GM19397 (cell line): Measurements from ENCODE around the gene OBSCN.

Experiments used
- ATAC-seq: cut with Tn5 transposase; IDR thresholded peaks from one replicate; pipeline ENCODE4 v1.9.1; 2021; ENCODE audit warnings: mild to moderate bottlenecking, moderate library complexity; ENCODE audit not compliant: unreplicated experiment

OBSCN gene

DNA sequence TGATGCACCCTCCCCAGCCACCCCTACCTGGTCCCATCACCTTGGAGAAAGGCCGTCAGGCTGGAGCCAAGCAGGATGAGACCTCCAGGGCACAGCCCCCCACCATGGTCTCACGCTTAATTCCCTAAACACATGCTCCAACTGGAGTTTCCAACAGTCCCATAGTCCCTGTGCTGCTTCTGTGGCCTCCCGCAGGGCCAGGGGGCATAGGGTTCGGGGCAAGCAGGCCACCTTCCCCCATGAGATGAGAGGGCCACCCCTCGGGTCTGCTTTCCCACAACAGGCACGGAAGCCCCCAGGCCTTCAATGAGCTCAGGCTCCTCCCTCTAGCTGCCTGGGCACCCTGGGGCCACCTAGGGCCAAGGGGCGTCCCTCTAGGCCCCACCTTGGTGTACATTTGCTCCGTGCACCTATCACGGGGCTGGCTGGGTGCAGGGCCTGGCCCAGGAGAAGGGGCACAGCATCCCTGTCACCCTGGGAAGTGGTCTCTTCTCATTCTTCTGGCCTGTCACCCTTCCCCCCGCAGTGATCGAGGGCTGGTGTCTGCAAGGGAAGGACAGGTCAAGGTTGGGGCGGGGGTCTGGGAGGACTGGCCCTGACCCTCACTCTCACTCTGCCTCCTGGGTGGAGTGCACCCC, 156.3 kb downstream of the OBSCN start:
- ATAC-seq, result no peak

DNA sequence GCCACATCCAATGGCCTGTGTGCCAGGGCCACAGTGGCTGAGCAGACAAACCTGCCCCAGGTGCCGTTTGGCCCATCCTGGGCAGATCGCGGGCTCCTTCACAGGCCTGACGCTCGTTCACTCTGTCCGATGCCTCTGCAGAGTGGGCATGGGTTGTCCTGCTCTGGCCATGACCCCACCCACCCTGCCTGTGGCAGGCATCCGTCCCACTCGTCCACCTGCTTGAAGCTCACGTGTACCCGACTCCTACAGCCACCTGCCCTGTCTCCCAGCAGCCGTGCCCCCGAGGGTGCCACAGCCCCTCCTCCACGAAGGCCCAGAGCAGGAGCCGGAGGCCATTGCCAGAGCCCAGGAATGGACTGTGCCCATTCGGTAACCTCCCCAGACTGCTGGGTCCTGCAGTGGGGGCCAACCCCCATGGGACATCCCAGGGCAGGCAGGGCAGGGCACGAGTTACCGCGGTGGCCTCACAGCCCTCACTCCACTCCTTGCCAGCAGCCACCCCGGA, 156.9 kb downstream of the OBSCN start:
- ATAC-seq, result no peak

DNA sequence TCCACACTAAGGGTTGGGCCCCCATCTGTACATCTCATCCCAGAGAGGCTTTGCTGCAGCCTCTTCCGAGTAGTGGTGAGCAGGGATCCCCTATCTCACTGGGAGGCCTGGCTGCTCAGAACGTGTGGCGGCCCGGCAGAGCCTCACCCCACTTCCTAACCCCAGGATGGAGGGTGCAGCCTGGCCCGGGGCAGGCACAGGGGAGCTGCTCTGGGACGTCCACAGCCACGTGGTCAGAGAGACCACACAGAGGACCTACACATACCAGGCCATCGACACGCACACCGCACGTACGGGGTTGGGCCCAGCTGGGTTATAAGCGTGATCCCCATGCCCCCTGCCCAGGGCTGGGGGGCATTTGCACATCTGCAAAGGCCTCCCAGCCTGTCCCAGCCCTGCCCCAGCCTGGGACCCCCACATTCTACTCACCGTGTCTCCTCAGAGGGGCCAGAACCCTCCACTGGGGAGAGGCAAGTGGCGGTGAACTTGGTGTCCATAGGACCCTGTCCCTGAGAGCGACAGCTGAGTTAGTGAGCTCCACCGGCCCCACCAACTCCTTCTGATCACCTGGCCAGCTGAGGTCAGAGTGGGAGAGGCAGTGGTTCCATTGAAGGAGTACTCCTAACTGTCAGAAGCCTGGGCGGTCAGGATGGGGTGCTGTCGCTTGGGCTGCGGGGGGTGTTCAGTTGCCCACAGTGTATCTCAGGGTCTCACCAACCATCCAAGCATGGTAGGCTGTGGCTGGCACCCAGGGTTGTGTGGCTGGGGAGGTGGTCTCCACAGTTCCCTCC, 157.6 kb downstream of the OBSCN start:
- no peak for ATAC-seq

DNA sequence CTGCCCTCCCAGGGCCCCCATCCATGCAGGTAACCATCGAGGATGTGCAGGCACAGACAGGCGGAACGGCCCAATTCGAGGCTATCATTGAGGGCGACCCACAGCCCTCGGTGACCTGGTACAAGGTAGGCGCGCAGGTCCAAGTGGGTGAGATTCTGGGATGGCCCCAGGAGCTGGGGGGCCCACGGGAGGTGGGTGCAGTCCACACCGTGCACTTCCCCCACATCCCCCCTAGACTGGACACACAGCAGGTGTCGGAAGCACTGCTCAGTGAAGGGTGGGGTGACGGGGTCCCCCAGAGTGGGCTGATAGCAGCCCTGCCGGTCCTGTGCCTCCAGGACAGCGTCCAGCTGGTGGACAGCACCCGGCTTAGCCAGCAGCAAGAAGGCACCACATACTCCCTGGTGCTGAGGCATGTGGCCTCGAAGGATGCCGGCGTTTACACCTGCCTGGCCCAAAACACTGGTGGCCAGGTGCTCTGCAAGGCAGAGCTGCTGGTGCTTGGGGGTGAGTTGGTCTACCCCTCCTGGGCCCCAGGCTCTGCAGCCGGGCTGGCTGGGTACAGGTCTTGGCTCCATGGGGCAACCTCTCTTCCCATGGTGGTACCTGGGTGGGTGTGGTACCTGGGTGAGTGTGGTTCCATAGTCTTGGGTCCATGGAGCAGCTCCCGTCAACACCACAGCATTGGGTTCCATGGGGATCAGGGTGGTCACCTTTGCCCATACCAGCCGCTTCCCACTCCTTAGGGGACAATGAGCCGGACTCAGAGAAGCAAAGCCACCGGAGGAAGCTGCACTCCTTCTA, 158.4 kb downstream of the OBSCN start:
- no peak for ATAC-seq

DNA sequence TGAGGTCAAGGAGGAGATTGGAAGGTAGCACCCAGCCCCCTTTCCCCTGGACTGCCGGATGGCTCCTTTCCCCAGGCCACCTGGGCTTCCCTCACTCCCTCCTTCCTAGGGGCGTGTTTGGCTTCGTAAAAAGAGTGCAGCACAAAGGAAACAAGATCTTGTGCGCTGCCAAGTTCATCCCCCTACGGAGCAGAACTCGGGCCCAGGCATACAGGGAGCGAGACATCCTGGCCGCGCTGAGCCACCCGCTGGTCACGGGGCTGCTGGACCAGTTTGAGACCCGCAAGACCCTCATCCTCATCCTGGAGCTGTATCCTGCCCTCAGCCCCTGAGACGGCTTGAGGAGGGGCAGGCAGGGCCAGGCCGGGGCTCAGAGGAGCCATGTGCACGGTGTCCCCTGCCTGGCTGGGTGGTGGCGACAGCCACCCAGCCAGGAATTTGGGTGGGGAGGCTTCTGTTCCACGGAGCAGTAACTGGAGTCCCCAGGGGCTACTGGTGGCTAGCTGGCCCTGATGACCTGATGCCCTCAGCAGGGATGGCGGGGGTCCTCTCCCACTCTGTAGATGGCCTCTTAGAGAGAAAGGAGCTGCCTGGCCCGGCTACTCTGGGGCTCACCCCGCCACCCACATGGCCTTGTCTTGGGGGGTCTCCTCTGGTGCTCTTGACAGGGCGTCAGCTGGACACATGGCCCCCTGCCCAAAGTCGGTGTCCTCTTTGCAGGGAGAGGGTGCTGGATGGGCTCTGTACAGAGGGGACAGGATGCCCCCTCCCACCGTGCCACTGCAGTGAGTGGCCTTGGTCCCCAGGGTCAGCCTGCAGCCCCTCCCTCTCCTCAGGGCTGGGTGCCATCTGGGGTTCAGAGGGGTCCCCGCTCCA, 159.3 kb downstream of the OBSCN start:
- ATAC-seq, result no peak

DNA sequence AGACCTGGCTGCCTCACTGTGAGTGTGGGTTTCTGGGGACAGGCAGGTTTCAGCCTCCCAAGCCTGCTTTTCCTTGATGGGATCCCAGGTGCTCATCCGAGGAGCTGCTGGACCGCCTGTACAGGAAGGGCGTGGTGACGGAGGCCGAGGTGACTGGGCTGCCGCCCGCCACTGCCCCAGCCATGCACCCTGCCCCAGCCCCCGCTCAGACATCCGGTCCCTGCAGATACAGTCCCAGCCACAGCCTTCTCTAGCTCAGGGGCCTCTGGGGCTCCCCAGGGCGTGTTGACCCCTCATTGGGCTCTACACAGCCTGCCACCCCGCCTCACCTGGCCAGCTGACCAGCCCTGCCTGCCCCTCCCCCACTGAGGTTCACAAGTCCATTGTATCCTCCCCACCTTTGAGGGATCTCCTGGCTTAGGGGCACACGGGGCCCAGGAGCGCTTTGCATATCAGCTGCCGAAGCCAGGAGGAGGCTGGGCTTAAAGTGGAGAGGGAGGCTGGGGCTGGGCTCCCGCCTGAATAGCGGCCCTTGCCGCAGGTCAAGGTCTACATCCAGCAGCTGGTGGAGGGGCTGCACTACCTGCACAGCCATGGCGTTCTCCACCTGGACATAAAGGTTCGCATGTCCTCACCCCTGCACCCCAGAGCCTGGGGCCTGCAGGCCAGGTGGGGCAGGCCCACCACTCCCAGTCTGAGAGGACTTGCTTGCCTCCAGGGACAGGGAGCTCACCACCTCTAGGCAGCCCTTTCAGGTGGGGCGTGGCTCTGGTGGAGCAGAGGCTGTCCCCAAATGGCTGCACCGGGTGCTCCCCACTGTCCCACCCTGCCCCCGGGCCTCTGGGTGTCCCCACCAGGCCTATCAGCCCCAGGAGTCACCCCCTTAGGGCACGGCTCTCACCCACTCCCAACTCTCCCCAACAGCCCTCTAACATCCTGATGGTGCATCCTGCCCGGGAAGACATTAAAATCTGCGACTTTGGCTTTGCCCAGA, 160.3 kb downstream of the OBSCN start:
- no peak for ATAC-seq

DNA sequence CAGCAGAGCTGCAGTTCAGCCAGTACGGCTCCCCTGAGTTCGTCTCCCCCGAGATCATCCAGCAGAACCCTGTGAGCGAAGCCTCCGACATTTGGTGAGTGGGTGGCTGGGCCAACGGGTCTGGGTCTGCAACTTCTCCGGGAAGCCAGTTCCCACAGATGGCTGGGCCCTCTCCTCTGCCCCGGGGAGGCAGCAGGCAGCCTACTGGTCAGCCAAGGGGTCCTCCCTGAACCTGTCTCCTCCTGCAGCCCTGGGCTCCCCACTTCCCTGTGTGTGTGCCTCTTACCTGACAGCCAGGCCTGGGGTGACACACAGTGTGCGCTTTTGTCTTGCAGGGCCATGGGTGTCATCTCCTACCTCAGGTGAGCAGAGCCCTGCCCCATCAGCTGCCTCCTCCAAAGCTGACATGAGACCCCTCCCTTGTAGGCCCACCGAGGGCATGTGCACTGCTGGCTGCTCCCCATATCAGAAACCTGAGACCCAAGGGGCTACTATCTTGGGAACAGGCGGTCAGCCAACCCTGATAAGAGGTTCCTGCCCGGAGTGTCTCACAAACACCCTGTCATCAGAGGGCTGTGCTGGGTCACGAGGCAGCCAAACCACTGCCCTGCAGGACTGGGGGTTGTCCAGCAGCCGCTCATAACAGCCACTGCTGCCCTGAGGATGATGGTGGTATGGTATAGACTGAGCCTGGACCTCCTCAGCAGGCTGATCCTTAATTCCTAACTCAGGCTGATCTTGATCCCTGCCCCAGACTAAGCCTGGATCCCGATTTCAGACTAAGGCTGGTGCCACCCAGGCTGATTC, 161.2 kb downstream of the OBSCN start:
- no peak for ATAC-seq

DNA sequence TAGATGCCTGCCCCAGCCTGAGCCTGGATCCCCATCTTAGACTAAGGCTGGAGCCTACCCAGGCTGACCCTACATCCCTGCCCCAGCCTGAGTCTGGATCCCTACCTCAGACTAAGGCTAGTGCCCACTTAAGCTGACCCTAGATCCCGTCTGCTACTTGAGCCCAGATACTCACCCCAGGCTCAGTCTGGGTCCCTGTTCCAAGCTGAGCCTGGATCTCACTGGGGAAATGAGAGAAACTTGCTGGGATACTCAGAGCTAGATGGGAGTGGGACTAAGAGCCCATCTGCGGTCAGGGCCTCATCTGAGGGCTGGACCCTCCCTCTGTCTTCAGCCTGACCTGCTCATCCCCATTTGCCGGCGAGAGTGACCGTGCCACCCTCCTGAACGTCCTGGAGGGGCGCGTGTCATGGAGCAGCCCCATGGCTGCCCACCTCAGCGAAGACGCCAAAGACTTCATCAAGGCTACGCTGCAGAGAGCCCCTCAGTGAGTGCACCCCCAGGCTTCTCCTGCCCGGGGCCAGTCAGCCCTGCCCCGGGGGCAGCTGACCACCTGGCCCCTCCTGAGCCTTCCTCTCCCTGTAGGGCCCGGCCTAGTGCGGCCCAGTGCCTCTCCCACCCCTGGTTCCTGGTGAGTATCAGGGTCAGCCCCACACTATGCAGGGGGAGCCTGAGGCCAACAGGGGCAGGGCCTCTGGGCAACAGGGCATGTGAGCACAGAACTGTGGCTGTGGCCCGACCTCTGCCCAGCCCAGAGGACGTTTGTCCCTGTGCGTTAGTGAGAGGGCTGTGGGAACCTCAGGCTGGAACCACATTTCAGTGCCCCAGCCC, 162.0 kb downstream of the OBSCN start:
- ATAC-seq, result no peak

DNA sequence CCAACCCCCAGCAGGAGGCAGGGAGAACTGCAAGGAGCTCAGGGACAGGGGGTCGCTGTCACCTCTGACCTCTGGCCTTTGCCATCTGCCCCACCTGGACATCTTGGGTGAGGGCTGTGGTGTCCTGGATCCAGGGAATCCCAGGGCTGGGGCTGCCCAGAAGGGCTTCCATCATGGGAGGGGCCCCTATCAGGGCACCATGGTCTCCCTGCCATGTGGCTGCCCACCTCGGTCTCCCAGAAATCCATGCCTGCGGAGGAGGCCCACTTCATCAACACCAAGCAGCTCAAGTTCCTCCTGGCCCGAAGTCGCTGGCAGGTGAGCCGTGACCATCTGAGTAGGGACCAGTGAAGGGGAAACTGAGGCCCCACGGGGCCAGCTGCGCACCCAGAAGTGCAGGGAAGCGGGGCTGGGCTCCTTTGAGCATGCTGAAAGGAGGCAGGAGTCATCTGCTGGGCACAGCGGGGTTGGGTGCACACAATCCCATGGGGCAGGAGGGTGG, 162.6 kb downstream of the OBSCN start:
- ATAC-seq, result no peak

DNA sequence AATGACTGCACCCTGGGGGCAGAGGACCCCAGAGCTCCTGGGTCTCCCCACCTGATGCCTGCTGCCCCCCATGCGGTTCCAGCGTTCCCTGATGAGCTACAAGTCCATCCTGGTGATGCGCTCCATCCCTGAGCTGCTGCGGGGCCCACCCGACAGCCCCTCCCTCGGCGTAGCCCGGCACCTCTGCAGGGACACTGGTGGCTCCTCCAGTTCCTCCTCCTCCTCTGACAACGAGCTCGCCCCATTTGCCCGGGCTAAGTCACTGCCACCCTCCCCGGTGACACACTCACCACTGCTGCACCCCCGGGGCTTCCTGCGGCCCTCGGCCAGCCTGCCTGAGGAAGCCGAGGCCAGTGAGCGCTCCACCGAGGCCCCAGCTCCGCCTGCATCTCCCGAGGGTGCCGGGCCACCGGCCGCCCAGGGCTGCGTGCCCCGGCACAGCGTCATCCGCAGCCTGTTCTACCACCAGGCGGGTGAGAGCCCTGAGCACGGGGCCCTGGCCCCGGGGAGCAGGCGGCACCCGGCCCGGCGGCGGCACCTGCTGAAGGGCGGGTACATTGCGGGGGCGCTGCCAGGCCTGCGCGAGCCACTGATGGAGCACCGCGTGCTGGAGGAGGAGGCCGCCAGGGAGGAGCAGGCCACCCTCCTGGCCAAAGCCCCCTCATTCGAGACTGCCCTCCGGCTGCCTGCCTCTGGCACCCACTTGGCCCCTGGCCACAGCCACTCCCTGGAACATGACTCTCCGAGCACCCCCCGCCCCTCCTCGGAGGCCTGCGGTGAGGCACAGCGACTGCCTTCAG, 163.3 kb downstream of the OBSCN start:
- ATAC-seq, result no peak

DNA sequence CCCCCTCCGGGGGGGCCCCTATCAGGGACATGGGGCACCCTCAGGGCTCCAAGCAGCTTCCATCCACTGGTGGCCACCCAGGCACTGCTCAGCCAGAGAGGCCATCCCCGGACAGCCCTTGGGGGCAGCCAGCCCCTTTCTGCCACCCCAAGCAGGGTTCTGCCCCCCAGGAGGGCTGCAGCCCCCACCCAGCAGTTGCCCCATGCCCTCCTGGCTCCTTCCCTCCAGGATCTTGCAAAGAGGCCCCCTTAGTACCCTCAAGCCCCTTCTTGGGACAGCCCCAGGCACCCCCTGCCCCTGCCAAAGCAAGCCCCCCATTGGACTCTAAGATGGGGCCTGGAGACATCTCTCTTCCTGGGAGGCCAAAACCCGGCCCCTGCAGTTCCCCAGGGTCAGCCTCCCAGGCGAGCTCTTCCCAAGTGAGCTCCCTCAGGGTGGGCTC, 163.9 kb downstream of the OBSCN start:
- no peak for ATAC-seq

DNA sequence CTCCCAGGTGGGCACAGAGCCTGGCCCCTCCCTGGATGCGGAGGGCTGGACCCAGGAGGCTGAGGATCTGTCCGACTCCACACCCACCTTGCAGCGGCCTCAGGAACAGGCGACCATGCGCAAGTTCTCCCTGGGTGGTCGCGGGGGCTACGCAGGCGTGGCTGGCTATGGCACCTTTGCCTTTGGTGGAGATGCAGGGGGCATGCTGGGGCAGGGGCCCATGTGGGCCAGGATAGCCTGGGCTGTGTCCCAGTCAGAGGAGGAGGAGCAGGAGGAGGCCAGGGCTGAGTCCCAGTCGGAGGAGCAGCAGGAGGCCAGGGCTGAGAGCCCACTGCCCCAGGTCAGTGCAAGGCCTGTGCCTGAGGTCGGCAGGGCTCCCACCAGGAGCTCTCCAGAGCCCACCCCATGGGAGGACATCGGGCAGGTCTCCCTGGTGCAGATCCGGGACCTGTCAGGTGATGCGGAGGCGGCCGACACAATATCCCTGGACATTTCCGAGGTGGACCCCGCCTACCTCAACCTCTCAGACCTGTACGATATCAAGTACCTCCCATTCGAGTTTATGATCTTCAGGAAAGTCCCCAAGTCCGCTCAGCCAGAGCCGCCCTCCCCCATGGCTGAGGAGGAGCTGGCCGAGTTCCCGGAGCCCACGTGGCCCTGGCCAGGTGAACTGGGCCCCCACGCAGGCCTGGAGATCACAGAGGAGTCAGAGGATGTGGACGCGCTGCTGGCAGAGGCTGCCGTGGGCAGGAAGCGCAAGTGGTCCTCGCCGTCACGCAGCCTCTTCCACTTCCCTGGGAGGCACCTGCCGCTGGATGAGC, 164.5 kb downstream of the OBSCN start:
- no peak for ATAC-seq

DNA sequence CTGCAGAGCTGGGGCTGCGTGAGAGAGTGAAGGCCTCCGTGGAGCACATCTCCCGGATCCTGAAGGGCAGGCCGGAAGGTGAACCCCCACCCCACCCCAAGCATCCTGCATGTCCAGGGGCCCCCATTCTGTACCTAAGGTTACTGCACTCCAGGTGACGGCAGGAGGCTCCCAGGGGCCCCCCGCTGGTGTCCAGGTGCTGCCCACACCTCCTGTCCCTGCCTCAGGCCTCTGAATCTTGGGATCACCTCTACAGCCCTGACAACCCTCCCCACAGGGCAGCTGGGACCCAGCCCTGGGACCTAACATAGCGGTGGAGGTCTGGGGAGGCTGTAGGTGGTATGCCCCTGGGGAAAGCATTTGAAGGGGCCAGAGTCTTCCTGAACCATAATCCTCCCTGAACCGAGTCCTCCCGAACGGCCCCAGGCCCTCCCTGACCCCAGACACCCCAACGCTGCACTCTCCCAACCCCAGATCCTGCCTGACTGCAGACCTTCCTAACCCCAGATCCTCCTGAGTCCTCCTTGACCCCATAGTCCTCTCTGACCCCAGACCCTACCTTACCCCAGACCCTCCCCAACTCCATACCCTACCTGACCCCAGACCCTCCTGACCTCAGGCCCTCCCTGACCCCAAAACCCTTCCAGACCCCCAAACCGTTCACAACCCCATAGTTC, 165.3 kb downstream of the OBSCN start:
- no peak for ATAC-seq

DNA sequence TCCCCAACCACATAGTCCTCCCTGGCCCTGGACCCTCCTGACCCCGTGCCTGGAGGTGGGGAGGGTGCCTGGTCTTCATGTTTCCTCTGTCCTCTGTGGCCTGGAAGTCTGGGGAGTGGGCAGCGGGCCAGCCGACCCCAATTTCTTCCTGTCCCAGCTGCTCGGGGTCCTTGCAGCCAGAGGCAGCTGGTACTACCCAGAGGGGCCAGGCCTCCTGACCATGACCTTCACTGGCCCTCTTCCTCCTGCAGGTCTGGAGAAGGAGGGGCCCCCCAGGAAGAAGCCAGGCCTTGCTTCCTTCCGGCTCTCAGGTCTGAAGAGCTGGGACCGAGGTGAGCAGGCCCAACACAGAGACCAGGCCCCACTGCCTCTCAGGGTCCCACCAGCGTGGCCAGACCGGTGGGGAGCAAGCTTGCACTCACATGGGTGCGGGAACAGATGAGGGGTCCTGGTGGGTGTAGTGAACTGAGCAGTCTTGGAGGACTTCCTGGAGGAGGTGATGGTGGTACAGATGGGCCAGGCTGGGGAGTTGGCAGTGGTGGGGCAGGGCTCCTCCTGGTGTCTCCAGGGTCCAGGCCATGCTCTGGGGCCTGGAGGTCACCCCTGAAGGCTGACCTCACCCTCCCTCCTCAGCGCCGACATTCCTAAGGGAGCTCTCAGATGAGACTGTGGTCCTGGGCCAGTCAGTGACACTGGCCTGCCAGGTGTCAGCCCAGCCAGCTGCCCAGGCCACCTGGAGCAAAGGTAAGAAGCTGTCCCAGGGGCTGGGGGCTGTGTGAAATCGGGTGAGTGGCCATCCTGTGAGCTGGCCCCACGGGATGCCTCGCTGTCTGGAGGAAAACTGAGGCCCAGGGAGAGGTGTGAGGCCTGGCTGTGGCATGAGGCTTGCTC, 166.1 kb downstream of the OBSCN start:
- no peak for ATAC-seq
